Fibroblast of villous mesenchyme (primary cell): Measurements from ENCODE around the gene TRIM34. TPM values are rescaled to one million over a fixed set of nuclear protein-coding genes. Genes with fewer than 3 reads are reported as not detected.

ENCODE experiments used
- DNase-seq: peaks from one replicate; pipeline ENCODE4 v3.0.0-alpha.2; 2010; ENCODE audit warnings: low read depth
- H3K4me3 ChIP-seq: 2 replicates; pipeline ENCODE4 v1.5.1; 2011; ENCODE audit warnings: low read depth, mild to moderate bottlenecking, low read length
- total RNA-seq: library from RNA; depleted of rRNA; stranded (reverse); fragments of >200 nt; gene quantifications from 2 replicates; pipeline ENCODE4 v1.2.3, GENCODE V29; 2012
- TF ChIP-seq, protein P1 (sequence below): IDR thresholded peaks from 2 replicates; pipeline ENCODE4 v1.5.1; 2012; ENCODE audit warnings: low read depth, mild to moderate bottlenecking, low read length; ENCODE audit not compliant: insufficient read depth

Gene TRIM34
- total RNA-seq, 1 donor, result 10.4 TPM

DNA sequence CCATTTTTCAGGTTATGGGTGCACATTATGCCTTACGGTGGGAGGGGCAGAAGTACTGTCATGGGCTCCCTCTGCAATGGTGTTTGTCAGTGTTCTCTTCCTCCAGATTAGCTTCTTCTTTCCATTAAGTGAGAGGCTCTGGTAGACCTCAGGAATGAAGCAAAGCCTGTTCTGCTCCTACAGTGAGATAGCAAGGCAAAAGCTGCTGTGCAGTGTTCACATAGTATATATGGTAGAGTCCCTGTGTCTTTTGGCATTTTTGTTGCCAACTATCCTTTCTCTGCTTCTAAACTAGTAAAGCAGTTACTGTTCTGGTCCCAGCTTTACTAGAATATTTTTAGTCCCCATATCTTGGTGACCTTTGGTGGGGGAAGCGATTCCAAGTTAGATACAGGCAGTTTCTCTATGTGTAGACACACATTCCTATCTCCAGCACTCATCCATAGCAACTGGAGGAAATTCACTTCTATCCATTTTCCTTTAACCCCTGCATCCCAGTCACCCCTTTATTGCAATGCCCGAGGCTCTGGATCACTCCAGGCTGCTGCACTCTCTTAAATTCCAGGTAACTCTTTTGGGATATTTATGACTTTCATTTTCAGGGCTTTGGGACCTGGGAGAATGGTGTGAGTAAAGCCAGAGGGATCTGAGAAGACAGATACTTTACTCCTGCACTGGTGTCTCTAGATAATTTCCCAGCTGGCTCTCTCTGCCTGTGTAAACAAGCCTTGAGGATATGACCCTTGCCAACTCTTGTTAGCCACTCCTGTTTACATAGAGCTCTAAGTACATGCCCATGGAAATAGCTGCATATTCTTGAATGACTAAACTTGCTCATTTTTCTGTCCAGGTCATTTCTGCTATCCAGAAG, 3.9 kb upstream of the TRIM34 start:
- peak overlapping the region; percentile 33 for H3K4me3 ChIP-seq
- TF ChIP-seq, protein P1, sequence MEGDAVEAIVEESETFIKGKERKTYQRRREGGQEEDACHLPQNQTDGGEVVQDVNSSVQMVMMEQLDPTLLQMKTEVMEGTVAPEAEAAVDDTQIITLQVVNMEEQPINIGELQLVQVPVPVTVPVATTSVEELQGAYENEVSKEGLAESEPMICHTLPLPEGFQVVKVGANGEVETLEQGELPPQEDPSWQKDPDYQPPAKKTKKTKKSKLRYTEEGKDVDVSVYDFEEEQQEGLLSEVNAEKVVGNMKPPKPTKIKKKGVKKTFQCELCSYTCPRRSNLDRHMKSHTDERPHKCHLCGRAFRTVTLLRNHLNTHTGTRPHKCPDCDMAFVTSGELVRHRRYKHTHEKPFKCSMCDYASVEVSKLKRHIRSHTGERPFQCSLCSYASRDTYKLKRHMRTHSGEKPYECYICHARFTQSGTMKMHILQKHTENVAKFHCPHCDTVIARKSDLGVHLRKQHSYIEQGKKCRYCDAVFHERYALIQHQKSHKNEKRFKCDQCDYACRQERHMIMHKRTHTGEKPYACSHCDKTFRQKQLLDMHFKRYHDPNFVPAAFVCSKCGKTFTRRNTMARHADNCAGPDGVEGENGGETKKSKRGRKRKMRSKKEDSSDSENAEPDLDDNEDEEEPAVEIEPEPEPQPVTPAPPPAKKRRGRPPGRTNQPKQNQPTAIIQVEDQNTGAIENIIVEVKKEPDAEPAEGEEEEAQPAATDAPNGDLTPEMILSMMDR, result no peak
- DNase-seq, result peak; percentile 94

DNA sequence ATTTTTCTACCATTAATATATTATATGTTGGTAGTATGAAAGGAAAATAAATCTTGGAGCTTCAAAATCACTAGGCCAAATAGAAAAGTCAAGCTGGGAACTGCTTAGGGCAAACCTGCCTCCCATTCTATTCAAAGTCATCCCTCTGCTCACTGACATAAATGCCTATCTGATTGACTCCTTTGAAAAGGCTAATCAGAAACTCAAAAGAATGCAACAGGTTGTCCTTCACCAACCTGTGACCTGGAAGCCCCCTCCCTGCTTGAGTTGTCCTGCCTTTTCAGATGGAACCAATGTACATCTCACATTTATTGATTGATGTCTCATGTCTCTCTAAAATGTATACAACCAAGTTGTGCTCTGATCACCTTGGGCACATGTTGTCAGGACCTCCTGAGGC, 3.2 kb upstream of the TRIM34 start:
- no peak for DNase-seq
- TF ChIP-seq, protein P1, result no peak

DNA sequence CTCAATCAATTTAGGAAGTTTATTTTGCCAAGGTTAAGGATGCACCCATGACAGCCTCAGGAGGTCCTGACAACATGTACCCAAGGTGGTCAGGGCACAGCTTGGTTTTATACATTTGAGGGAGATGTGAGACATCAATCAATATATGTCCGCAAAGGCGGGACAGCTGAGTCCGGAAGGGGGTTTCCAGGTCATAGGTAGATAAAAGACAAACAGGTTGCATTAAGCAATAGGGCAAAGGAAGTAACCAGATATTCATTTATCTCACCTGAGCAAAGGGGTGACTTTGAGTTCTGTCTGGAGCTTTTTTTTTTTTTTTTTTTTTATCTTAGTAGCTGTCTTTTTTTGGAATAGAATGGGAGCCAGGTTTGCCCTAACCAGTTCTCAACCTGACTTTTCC, 2.0 kb upstream of the TRIM34 start:
- TF ChIP-seq, protein P1, result no peak
- H3K4me3 ChIP-seq, result no peak overlapping the region
- no peak for DNase-seq

More for the DNA sequence above, 3.2 kb upstream of the TRIM34 start:
- H3K4me3 ChIP-seq, result no peak overlapping the region

DNA sequence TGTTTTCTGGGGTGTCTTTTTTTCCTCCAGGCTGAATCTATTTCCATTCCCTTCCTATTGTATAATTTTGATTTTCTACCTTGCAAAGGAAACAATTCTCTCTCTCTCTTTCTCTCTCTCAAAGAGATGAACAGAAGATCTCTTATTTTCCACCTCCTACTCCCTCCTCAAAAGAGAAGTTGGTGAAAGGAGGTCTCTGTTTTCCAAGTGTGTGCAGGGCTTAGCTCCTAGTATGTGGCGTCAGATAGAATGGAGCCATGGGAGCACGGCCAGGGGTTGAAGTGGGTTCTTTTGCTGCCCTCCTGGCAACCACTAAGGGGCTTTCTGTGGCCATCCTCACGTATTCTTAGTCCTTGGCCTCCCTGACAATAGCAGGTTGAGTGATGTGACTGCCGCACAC, 480 bp downstream of the TRIM34 start:
- TF ChIP-seq, protein P1, result no peak
- no peak for DNase-seq
- peak overlapping the region; percentile 69 for H3K4me3 ChIP-seq

DNA sequence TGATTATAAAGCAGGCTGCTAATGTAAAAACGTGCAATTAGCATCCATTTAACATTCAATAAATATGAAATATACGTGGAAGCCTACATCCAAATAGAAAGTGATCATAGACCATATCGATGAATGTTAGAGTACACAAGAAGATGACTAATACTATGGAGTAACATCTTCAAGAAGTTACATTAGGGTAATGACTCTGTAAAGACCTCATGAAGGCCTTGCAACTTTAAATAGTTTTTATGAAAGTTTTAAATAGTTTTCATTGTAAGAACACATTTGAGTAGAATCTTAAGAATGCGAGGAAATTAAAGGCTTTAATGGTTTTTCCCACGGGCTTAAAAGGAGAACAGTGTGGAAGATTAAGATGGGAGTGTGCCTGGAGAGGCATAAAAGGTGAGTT, 1.4 kb downstream of the TRIM34 start:
- DNase-seq, result peak; percentile 36
- TF ChIP-seq, protein P1, result no peak
- H3K4me3 ChIP-seq, result no peak overlapping the region

DNA sequence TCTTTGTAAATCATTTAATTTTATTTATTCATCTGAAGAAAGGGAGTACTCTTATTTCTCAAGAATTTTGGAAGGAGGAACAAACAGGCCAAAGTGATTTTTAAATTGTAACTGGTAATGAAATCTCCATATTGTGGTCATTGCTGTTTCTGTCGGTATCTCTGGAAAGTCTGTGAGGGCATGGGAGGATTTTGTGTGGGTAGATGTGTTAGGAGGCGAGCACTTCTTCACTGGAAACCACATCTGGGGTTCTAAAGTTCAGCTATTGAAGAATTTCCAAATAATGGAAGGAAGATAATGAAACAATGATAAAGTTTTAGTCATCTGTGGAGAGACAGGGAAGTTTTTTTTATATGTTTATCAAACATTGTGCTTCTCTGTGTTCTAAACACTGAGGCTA, 6.6 kb downstream of the TRIM34 start:
- TF ChIP-seq, protein P1, result no peak
- no peak overlapping the region for H3K4me3 ChIP-seq
- no peak for DNase-seq
